Heart left ventricle (tissue), 13 donors: Measurements from ENCODE around the gene EML1.

ENCODE experiments used
- POLR2A ChIP-seq, 2 donors: fragments of 450-650 bp; IDR thresholded peaks; one replicate each; pipeline ENCODE4 v1.6.1; 2017; ENCODE audit warnings: antibody characterized with exemption in 2 of 2, mild to moderate bottlenecking in 2 of 2, moderate library complexity in 2 of 2
- TF ChIP-seq, protein P1 (sequence below), 12 donors: fragments of 200-600 bp; sonication (generic) in 4 of 12; IDR thresholded peaks; one replicate each; pipeline versions ENCODE4 v1.5.0 to v1.8.0; 2018 to 2022; ENCODE audit warnings: antibody characterized with exemption in 12 of 12, mild to moderate bottlenecking in 5 of 12
- donor health status: ischemic (EF 13 %, LVEDD 7.1; RV severe dilation, severe dysfunction).
- donor health status: DM: no; HTN: yes; CAD: no.
- donor health status: DM: no; HTN: no; CAD: no.
- donor health status: ischemic (EF 25% LVEDD 6.9; RV normal size, moderate dysfunction).
- donor health status: ischemic (EF 25% LVEDD 5.7; RV mildly dilated, moderate dysfunction).
- donor health status: ischemic (EF 35%, LVEDD 5.7; RV mildly dilated, moderate dysfunction).
- donor health status: nonischemic (EF 11% LVEDD 7.7; RV severe dilation, severe dysfunction).
- donor health status: DM: yes; HTN: yes; CAD: no.
- donor health status: PGD.
- donor health status: ischemic (EF 29% LVEDD 5.4; RV normal size, mild dysfunction).
- donor health status: nonischemic (EF 23%, LVEDD 6.1; RV moderate dilation, normal function).

DNA sequence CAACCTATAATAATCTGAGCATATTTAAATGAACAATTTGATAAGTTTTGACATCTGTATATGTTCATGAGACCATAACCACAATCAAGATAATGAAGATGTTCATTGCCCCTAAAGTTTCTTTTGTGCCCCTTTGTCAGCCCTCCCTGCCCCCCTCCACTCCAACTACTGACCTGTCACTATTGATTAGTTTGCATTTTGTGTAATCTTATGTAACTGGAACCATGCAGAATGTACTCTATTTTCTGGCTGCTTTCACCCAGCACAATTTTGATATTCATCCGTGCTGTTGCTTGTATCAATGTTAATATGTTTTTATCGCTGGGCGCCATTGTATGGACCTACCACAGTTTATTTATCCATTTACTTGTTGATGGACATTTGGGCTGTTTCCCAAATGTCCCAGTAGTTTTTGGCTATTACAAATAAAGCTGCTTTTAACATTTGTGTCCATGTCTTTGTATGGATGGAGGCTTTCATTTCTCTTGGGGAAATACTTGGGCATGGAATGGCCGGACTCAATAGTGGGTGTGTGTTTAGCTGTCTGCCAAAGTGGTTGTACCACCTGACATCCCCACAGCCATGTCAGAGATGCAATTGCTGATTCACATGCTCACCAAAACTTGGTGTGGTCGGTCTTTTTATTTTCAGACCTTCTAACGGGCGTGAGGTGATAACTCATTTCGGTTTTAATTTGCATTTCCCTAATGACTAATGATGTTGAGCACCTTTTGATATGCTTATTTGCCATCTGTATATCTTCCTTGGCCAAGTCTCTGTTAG, 38.9 kb downstream of the EML1 start:
- TF ChIP-seq, protein P1, sequence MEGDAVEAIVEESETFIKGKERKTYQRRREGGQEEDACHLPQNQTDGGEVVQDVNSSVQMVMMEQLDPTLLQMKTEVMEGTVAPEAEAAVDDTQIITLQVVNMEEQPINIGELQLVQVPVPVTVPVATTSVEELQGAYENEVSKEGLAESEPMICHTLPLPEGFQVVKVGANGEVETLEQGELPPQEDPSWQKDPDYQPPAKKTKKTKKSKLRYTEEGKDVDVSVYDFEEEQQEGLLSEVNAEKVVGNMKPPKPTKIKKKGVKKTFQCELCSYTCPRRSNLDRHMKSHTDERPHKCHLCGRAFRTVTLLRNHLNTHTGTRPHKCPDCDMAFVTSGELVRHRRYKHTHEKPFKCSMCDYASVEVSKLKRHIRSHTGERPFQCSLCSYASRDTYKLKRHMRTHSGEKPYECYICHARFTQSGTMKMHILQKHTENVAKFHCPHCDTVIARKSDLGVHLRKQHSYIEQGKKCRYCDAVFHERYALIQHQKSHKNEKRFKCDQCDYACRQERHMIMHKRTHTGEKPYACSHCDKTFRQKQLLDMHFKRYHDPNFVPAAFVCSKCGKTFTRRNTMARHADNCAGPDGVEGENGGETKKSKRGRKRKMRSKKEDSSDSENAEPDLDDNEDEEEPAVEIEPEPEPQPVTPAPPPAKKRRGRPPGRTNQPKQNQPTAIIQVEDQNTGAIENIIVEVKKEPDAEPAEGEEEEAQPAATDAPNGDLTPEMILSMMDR (IDR thresholded peaks at IDR 0.05) = no peak
- TF ChIP-seq POLR2A (IDR thresholded peaks at IDR 0.05) = no peak
